Right ventricle myocardium superior (tissue), 1 donor: ENCODE data around the gene SUSD1. TPM values are rescaled to one million over a fixed set of nuclear protein-coding genes. Genes with fewer than 3 reads are reported as not detected.
"Not testable (repeated sequence)": the region's sequence is repeated elsewhere in the genome, so short reads cannot be mapped to it uniquely, and the experiment has no call there.

Experiments
- ATAC-seq: fragments of 200-7000 bp; cut with Tn5 transposase; one replicate; pipeline ENCODE4 v1.9.1; 2020; ENCODE audit warnings: mild to moderate bottlenecking; ENCODE audit not compliant: poor library complexity
- DNase-seq: peaks from one replicate; pipeline ENCODE4 v3.0.0-alpha.2; 2020
- intact Hi-C: fragments of 100-400 bp; cut with DNase I; formaldehyde crosslinking; loops from one replicate; pipeline ENCODE4 v1.11.2; 2022
- long read RNA-seq: library from polyadenylated mRNA; unstranded; transcript quantifications from one replicate; pipeline ENCODE4 v2.0.0, GENCODE V29; 2021
- total RNA-seq: library from RNA; stranded (reverse); fragmentation: NEBNext Ultra II Directional; extraction: Animal tissue kit (Norgen Biotek cat#: 25700); gene quantifications from one replicate; pipeline ENCODE4 v1.2.1, GENCODE V29; 2021
- donor health status: DM: no; HTN: yes; CAD: no; lungs with severe emphysema.

The SUSD1 gene
- total RNA-seq: 6.4 TPM
- long read RNA-seq, partial matches to known transcripts: 0 of 6 reads
- long read RNA-seq, other reads (novel, unspliced or antisense): 1 of 6 reads

GRCh38 chr9:112174965-112175795 lies at the start of gene SUSD1:
SUSD1 (minus strand) TSS chr9:112175297; CDS start chr9:112175235, 62 bp downstream.
- intact Hi-C loops: no loop called here
- ATAC-seq: peak; percentile 45
- DNase-seq: peak; percentile 80

DNA sequence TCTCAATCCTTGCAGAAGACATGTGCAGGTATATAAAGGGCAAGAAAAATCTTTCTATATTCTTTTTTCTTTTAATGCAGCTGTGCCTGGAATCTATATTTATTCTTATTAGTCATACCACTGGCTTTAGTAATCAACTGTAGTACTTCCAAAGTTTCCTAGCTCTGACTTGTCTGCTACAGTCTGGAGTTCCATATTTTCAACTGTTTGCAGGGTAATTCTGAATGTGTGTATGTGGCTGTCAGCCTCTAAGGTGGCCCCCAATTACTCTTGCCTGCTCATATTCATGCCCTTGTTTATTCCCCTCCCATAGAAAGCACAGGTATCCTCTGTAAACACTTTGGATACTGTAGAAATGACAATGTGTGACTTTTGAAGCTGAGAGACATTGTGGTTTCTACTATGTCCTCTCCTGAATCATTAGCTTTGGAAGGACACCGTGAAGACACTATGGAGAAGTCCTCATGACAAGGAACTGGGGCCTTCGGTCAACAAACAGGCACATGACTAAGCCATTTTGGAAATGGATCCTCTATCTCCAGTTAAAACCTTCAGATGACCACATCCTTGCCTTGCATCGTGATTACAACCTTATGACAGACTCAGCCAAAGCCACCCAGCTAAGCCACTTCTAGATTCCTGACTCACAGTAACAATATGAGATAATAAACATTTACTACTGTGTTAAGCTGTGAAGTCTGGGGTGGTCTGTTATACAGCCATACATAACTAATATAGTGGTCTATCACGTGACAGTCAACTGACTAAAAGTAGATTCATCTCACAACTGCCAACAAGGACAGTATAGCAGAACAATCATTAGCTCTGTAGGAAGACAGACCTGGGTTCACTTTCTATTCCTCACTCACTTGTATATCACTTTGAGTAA lies 49.5 kb upstream of the SUSD1 start:
- ATAC-seq: no peak
- intact Hi-C loops: no loop called here
- no peak for DNase-seq

DNA sequence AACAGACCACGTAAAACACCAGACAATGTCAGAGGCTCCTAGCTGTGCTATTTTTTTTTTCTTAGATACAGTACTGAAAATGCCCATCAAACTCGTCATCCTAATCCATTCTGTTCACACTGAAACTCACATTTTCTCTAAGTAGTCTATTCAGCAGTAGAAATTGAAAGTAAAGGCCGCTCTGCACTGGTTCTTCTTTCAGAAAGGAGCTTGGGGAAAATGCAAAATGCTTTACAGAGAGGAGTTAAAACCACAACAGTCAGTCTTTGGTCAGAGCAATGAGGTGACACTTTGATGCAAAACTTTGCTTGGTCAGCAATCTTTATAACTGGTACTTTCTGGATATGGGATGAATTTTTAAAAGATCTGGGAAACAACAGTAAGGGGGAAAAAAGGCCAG lies 43.8 kb upstream of the SUSD1 start:
- intact Hi-C loops: no loop called here
- ATAC-seq: no peak
- DNase-seq: no peak

- no peak for ATAC-seq
- intact Hi-C loops: no loop called here
- no peak for DNase-seq
These were observed 37.8 kb upstream of the SUSD1 start for GRCh38 chr9:112212926-112213325.

DNA sequence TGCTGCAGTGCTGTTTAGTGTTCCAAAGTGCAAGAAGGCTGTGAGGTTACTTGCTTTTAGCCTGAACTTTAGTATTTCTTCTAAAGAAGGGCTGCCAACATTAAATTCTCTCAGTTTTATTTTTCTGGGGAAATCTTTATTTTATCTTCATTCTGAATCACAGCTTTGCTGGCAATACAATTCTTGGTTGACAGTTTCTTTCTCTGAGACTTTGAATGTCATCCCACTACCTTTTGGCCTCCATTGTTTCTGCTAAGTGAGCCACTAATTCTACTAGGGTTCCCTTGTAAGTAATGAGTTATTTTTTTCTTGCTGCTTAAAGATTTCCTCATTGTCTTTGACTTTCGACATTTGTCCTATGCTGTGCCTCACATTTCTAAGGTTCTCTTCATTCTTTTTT lies 32.4 kb upstream of the SUSD1 start:
- intact Hi-C loops: no loop called here
- ATAC-seq (no peak), DNase-seq (no peak)

GRCh38 chr9:112203536-112203935 lies 28.4 kb upstream of the SUSD1 start:
- DNase-seq (no peak), ATAC-seq (no peak)
- intact Hi-C loops: no loop called here

GRCh38 chr9:112200711-112201110 lies 25.6 kb upstream of the SUSD1 start:
- intact Hi-C loops: no loop called here

GRCh38 chr9:112198646-112199045 lies 23.5 kb upstream of the SUSD1 start:
- DNase-seq: no peak
- intact Hi-C loops: no loop called here
- ATAC-seq: no peak

More at GRCh38 chr9:112200711-112201110, 25.6 kb upstream of the SUSD1 start:
- ATAC-seq (no peak), DNase-seq (no peak)

GRCh38 chr9:112194969-112195431 lies 19.9 kb upstream of the SUSD1 start:
- peak; percentile 82 for ATAC-seq
- no peak for DNase-seq
- intact Hi-C loops: no loop called here

- ATAC-seq (peak; percentile 19), DNase-seq (no peak)
These were observed 18.6 kb upstream of the SUSD1 start for GRCh38 chr9:112193572-112194288.

GRCh38 chr9:112190320-112190719 lies 15.2 kb upstream of the SUSD1 start:
- intact Hi-C loops, ATAC-seq, DNase-seq: not testable (repeated sequence)

More at GRCh38 chr9:112193572-112194288, 18.6 kb upstream of the SUSD1 start:
- intact Hi-C loops: no loop called here

DNA sequence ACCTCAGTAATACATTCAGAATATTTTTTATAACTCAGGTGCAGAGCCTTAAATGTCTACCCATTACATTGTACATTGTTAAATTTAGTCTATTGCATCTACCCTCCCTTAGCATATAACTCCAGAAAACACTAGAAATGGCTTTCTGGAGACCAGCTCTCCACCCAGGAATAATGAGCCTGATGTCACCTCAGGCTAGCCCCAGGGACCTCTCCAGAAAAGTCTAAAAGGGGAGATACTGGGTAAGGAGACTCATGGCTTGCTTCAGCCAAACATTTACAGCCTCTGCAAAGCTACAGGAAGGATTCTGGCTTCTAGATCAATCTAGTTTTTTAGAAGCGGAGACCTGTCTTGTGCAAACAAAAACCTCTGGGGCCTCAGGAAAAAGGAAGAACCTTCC lies 13.8 kb upstream of the SUSD1 start:
- no peak for ATAC-seq
- no peak for DNase-seq
- intact Hi-C loops: no loop called here

- intact Hi-C loops: no loop called here
- DNase-seq: no peak
These were observed 12.3 kb upstream of the SUSD1 start for GRCh38 chr9:112187404-112187803.

GRCh38 chr9:112186695-112187094 lies 11.6 kb upstream of the SUSD1 start:
- DNase-seq: no peak
- intact Hi-C loops: no loop called here
- no peak for ATAC-seq

More at GRCh38 chr9:112187404-112187803, 12.3 kb upstream of the SUSD1 start:
- no peak for ATAC-seq

- intact Hi-C loops: no loop called here
- no peak for DNase-seq
- ATAC-seq: no peak
These were observed 9.8 kb upstream of the SUSD1 start for GRCh38 chr9:112184946-112185345.

GRCh38 chr9:112184221-112184620 lies 9.1 kb upstream of the SUSD1 start:
- no peak for ATAC-seq
- intact Hi-C loops: no loop called here
- DNase-seq: no peak

- intact Hi-C loops: no loop called here
- DNase-seq (no peak), ATAC-seq (no peak)
These were observed 5.3 kb upstream of the SUSD1 start for GRCh38 chr9:112180387-112180881.

- intact Hi-C loops: no loop called here
- ATAC-seq: peak; percentile 43
- no peak for DNase-seq
These were observed 4.7 kb upstream of the SUSD1 start for GRCh38 chr9:112179816-112180215.

DNA sequence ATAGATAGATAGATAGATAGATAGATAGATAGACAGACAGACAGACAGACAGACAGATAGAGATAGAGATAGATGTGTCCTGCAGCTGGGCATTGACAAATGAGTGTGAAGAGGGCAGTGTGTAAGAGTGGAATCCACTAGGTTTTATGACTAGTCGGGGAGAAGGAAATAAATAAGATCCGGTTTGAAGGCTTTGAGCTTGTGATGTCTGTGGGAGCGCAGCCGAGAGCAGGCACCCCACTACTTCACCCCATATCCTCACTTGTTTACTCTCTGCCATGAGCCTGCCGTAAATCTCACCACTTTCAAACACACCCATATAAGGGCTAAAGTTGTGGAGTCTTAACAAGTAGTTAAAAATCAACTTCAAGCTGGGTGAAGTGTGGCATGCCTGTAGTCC lies 1.4 kb upstream of the SUSD1 start:
- ATAC-seq (no peak), DNase-seq (no peak)
- intact Hi-C loops: no loop called here
